ENCODE results near the gene CHCHD6.

Gene CHCHD6

DNA sequence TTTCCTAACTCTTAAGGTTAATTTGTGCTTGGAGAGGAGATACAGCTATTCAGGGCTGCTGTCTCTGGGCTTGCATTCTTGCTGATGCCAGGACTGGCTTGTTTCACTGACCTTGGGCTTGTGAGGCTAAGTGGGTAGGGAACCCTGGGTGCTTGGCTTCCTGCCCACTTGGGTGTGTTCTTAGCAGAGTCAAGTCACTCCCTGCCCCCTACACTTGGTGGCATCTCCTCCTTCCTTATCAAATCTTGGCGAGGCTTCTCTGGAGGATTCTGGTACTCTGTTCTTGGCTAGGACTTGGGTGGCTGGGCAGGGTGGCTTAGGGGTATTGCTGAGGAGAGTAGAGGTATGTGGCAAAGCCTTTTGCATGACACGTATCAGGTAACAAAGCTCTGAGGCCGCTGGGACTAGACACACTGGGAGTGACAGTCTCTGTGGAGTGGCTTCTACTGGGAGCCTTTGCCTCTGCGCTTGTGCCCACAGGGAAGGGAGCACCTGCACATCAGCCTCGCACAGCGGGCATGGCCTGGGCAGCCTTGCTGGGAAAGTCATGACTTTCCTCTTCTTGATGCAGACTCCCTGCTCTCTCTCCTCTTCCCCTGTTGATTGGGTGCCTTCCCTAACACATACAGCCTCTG lies 41.8 kb downstream of the CHCHD6 start:
- no peak for DNase-seq

DNA sequence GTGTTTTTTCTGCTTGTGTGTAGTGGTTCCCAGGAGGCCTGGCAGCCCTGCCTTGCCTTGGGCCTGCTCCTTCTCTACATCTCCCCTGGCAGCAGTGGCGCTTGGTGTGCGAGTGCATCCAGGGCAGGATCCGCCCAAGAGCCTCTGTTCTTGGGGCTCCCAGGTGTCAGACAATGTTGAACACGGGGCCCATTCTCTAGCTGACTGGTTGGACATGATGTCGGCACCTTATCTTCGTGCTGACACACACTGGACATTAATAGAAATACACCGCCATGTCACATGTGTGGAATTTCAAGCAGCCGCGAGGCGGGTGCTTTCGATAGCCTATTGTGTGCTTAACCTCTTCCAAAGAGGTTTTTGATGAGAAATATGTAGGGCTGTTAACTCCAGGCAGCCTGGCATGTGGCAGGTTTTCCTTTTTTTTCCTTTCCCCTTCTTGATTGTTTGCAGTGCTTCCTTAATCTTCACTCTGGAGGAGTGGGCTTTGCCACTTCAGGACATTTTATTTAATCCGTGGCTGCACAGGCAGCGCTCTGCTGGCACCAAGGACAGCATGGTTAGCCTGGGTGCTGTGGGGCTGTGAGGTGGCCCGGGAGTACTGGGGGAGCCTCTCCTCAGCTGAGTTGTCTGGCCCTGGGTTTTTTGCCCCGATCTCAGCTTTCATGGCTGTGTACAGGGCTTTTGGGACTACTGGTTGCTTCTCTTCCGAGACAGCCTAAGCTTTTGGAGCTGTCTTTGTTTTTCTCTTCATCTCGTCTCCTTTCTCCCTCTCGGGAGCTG lies 42.5 kb downstream of the CHCHD6 start:
- DNase-seq: no peak

DNA sequence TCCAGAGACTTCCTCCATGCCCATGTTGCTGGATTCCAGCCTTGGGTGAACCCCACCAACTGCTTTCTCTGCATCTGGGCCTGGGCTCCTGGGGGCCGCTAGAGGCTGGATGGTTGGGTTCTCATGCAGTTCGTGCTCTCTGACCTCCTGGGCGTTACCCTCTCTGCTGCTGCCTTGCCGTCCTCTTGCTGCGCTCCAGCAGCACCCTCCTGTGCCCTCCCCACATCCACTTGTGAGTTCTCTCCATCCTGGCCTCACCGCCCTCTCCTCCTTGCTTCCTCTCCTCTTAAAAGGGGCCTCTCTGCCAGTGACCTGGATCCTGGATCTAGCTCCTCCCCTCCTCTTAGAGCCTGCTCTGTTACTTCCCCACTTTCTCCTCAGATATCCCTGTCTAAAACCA lies 43.7 kb downstream of the CHCHD6 start:
- DNase-seq: no peak

DNA sequence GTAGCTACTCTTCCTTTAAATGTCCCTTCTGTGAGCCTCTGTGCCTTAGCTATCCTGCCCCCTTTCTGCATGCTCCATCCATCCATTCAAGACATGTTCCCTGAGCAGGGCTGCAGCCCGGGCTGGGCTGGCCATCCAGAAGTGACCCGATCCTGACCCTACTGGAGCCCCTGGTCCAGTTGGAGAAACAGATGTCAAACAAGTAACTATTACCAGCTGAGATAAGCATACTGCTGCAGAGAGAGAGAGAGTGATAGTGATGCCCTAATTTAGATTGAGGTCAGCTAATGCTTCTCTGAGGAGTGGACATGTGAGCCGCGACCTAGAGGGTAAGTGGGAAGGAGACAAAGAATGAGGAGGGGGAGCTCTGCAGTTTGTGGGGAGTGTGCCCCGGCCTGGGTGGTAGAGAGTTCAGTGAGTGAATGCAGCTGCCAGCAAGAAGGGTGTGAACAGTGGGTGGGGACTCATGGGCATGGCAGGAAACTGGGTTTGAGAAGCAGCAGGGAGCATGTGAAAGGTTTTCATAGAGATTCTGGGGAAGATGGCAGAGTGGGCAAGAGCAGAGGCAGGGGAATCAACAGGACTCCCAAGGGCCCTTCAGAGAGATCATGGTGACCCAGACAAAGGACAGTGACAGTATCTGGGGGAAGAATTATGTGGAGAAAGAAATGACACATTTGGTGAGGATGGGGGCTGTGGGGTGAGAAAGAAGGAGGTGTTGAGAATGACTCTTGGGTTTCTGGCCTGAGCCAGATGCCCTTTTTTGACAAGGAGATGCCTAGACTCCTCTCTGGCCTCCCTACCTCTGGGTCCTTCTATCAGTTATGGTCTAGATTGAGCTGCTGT lies 44.9 kb downstream of the CHCHD6 start:
- no peak for DNase-seq

DNA sequence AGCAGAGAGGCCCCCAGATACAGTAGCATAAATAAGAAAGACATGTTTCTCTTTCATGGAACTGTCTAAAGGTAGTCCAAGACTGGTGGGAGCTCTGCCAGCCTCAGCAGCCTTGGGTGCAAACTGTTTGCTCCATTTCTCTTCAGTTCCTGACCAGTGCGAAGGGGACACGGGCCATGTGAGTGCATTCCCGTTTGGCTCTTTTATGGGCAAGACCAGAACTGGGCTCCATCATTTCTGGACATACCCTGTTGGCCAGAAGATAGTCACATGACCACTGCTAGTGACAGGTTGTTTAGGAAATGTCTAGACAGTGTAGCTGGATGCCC lies 45.5 kb downstream of the CHCHD6 start:
- DNase-seq: no peak

DNA sequence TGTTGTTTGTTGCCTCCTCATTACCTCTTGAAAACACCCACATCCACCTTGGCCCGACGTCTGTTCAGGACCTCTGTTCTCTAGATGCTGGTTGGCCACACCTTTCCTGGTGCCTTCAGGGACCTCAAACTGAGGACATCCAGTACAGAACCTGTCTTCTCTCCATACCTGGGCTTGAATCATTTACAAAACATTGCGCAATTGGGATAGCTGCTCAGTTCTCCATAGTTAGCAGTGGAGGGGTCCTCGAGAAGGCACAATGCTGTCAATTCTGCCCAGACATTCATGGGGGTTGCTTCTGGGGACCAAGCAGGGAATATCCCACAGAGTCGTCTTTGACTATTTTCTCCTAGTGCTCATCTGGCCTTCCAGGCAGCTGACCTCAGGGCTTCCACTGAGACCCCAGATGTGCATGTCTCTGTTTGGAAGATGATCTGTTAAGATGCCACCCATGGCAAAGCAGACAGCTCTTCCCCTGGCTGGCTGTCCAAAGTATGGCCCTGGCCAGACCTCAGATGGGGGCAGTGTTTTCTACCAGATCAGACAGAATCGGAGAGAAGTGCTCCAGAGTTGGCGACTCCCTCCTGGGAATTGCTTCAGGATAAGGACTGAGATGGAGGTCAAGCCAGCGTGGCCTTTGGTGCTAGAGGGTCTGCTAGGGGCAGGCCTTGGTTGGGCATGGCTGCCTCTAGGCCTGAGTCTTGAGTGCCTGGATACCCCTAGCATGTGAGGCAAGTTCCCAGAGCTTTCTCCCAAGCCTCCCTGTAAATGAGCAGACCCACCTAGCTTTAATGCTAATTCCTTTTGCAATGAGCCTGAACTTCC lies 46.1 kb downstream of the CHCHD6 start:
- DNase-seq: no peak

DNA sequence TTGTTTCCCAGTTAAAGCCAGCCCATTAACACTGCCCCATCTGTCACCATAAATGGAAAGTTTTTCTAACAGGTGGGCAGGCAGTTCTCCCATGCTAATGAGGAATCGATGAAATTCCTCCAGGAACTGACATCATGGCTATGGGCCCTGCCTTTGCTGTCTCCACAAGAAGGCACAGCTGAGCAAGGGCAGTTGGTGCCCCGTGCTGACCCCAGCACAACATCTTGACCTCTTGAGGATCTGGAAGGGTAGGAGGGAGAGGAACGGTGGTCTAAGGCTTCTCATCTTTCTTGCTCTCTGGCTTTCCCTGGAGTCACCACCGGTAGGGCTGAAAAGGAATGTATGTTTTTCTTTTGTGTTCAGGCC lies 46.7 kb downstream of the CHCHD6 start:
- DNase-seq: no peak

DNA sequence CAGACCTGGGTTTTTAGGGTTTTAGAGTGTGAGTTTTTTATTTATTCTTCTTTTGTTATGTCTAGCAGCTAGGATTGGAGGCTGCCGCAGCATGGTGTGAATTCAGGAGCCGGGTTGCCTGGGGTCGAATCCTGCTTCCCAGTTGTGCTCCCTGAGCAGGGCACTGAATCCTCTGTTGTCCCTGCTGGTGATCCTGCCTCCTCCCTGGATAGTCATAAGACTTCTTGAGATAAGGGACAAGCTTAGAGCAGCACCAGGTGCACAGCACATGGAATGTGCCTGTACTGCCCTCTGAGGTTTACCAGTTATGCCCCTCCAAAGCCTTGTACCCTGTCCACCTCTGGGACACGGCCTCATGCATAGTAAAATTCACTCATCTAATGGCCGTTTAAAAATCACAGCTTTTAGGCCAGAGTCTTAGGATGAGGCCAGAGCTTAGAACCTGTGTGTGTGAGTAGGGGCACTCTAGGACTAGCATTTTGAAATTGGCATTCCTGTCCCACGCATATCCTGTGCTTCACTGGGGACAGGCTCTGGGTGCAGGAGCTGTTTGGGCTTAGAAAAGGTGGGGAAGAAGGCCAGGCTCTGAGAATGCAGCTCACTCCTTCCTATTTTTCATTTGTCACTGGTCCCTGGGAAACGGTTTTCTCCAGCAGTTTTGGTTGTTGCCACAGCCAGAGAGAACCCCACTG lies 47.7 kb downstream of the CHCHD6 start:
- DNase-seq: no peak

DNA sequence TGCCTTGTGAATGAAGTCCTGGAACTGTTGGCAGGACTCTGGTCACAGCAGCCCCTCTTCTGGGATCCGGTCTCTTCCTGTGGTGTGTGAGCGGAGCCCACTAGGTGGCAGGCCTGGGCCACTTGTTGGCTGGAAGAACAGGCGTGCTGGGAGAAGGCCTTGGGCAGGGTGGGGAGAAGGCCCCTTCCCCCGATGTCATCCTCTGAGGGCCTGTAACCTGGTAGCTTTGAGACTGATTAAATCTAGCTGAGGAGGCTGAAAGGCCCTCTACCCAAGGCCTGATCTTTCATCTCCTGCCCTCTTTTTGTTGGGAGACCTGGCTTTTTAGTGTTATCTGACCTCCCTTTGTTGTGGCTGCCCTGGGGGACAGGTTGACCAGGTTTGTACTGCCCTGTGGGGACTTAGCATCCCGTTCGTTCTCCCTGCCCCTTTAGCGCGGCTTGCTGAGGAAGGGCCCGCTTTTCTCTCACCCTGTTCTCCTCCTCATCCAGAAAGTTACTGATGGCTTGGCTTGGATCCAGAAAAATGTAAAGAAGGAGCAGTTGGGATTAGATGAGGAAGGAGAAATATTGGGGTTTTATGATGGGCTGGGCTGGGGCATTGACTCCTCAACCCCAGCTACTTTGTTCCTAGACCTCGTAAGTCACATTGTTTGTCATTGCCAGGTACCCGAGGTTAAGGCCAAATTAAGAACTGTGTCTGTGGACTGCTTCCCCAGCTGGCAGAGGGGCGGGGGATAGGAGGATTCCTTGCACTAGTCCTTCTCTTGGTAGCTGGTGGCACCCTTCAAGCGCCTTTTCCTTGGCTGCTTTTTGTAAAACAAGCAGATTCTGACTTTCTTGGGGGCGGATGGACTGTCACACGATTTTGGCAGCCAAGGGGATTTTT lies 48.5 kb downstream of the CHCHD6 start:
- peak; percentile 18 to 72 for DNase-seq

DNA sequence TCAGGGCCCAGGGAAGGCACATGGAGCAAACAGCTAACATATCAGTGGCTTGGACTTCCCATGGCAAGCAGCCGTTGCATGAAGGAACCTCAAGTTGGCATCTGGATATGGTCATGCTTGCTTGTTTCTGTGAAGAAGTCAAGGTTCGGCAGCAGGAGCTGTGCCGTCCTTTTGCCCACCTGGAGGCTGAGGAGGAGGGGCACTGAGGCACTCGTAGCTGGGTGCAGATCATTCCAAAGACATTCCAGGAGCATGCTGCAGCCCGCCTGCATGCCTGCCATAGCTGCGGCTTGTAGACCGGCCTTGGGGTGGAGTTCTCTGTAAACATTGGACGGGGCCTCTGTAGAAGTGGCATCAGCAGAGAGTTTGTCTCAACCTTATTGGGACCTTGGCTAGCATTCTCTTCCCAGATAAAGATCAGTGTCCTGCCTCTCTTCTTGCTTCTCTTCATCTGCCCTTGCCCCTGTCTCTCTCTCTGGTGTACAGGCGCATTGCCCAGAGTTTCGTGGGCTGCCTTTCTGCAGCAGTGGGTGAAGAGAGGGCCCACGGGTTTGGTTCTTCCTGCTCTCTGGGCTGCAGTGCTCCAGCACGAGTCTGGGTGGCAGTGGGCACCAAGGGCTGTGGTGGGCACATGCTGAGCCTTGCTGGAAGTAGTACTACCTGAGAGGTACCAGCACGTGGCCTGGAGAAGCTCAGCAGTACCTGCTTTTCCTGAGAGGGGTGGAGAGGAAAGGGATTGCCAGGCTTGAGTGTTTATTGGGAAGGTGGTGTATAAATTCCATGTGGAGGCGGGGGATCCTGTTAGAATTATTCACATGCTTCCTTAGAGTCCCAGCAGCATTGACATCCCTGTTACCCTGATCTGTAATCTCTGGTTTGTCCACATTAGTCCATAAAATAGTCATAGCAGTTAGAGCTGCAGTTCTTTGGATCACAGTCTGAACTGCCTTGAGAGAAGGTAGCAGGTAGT lies 49.4 kb downstream of the CHCHD6 start:
- DNase-seq: no peak

DNA sequence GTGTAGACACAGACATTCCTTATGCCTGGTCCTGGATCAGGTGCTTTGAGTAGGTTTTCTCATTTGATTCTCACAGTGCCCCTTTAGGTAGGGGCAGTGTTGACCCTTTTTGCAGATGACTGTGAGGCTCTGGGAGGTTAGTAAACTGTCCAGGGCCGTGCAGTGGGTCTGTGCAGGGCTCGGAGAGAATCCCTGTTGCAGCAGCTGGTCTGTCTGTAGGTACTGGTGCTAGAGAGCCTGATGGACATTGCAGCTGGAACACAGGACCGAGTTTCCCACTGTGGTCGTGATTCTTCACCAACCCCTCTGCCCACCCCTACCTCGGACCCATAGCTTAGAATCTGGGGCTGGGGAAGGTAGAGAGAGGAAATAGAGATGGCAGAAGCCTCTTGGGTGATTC lies 51.8 kb downstream of the CHCHD6 start:
- no peak for DNase-seq

DNA sequence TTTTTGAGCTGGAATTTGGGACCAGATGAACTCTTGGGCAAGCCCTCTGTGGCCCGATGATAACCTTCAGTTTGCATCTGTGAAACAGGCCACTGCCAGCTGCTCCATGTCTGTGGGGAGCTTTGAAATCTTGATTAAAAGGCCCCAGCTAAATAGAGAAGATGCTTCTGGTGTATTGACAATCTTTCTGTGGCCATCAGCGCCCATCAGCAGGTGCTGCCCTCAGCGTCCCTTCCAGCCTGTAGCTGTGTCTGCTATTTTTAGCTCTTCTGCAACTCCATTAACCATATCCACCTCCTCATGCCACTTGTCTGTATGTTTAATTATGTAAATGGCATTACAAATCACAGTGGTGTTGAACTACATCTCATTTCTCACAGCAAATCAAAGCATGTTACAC lies 54.0 kb downstream of the CHCHD6 start:
- no peak for DNase-seq

DNA sequence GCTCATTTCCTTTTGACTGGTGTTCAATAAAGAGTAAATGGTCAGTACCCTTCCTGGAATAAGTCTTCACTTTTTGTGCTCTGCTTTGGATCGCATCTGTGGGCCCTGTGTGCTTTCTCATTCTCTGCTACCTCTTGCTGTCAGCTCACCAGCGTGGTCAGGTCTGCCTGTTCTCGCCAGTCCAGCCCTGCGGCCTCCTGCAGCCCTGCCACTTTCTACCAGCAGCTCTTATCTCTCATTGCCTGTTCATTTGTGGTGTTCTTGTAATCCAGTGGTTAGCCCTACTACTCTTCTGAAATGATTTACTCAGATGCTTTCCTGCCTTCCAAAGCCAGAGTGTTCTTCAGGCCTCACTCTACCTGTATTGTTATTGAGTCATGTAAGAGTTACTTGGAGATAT lies 54.8 kb downstream of the CHCHD6 start:
- no peak for DNase-seq

DNA sequence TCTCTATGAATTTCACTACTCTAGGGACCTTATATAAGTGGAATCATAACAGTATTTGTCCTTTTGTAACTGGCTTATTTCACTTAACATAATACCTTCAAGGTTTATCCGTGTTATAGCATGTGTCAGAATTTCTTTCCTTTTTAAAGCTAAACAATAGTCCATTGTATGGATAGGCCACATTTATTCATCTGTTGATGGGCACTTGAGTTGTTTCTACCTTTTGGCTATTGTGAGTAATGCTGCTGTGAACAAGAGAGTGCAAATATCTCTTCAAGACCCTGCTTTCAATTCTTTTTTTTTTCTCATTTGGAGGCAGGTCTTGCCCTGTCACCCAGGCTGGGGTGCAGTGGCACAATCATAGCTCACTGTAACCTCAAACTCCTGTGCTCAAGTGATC lies 56.5 kb downstream of the CHCHD6 start:
- DNase-seq: no peak

DNA sequence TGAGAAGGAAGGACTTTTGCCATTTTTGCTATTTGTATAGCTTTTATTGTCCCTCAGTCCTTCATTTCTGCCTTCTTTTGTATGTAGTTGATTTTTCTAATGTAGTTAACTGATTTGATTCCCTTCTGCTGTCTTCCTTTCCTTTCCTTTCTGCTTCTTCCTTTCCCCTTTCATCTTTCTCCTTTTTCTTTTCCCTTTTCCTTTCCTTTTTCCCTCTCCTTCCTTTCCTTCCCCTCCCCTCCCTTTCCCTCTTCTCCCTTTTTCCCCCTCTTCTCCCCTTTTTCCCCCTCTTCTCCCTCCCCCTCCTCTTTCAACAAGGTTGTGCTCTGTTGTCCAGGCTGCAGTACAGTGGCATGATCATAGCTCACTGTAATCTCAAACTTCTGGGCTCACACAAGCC lies 59.0 kb downstream of the CHCHD6 start:
- no peak for DNase-seq

DNA sequence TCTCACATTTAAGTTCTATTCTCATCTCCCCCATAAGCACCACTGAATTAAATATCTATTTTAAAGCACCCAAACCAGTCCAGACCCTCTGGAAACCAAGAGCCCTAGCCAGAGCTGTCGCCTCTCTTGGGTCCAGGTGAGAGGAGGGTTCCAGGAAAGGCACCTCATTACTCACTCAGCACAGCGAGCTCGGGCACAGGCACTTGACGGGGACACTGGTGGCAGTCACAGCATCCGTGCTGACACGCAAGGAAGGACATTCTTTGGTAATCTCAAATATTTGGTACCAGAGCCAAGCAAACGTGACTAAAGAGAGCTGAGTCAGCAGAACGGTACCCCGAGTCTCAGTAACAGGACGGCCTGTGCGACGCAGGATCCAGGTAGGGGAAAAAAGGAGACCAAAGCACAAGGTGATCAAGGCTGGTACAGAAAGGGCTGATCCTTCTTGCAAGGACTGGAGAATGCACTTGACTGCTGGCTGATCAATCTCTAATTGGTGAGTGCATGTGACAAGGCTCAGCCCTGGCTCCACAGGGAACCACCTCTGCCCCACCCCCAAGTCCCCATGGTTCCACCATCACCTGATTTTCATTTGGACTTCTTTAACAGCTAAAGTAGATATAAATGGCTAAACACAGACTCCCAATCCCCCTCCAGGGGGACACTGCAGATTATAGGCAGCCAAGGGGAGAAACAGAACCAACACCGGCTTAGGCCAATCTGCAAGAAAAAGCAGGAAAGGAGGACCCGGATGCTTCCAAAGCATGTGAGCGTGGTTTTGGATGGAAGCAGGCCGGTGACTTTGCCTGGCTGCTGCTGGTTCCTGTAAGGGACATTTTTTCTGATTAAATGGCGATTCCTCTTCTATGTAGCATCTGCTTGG lies 61.4 kb downstream of the CHCHD6 start:
- DNase-seq: no peak

DNA sequence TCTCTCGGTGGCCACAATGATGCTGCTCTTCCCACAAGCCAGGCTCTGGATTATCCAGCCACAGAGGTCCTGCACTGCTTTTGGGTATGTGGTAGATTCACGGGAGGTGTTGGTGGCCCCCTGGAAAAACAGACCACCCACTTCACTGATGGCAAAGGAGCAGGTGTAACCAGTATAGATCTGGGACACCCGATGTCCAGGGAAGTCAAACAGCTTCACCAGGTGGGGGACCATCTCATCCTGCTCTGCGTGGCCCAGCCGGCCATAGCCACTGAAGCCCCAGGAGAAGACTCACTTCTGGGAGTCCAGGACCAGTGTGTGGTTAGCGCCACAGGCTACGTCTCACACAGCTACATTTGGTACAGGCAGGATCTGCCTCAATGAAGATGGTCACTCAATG lies 62.6 kb downstream of the CHCHD6 start:
- DNase-seq: no peak

DNA sequence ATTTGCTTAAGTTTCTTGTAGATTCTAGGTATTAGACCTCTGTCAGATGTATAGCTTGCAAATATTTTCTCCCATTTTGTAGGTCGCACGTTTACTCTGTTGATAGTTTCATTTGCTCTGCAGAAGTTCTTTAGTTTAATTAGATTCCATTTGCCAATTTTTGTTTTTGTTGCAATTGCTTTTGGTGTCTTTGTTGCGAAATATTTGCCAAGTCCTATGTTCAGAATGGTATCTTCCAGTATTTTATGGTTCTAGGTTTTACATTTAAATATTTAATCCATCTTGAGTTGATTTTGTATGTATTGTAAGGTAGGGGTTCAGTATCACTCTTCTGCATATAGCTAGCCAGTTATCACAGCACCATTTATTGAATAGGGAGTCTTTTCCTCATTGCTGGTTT lies 64.9 kb downstream of the CHCHD6 start:
- DNase-seq: no peak

DNA sequence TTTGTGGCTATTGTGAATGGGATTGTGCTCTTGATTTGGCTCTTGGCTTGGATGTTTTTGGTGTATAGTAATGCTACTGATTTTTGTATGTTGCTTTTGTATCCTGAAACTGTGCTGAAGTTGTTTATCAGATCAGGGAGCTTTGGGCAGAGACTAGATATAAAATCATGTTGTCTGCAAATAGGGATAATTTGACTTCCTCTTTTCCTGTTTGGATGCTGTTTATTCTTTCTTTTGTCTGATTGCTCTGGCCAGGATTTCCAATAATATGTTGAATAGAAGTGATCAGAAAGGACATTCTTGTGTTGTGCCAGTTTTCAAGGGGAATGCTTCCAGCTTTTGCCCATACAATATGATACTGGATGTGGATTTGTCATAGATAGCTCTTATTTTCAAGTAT lies 66.1 kb downstream of the CHCHD6 start:
- no peak for DNase-seq

Measured in bone marrow (tissue), 2 donors.